Right cardiac atrium (tissue), 5 donors: Measurements from ENCODE around the gene NRCAM. TPM values are rescaled to one million over a fixed set of nuclear protein-coding genes. Genes with fewer than 3 reads are reported as not detected.

Source experiments
- ATAC-seq, 2 donors: fragments of 200-7000 bp; cut with Tn5 transposase; one replicate each; pipeline versions ENCODE4 v1.8.0 to v1.9.1; 2020; ENCODE audit warnings: moderate library complexity in 2 of 2, mild to moderate bottlenecking in 1 of 2
- DNase-seq, 3 donors: peaks; one replicate each; pipeline ENCODE4 v3.0.0-alpha.2; 2020
- H3K27ac ChIP-seq: one replicate; pipeline ENCODE4 v1.5.1; 2013; ENCODE audit warnings: mild to moderate bottlenecking, low read length, control low read depth, moderate library complexity
- H3K27me3 ChIP-seq: one replicate; pipeline ENCODE4 v1.6.1; 2013; ENCODE audit not compliant: control insufficient read depth, insufficient read depth
- H3K4me1 ChIP-seq: one replicate; pipeline ENCODE4 v1.6.1; 2013; ENCODE audit warnings: low read length; ENCODE audit not compliant: control insufficient read depth, insufficient read depth
- H3K4me3 ChIP-seq: one replicate; pipeline ENCODE4 v1.5.1; 2013; ENCODE audit warnings: low read length, control low read depth
- H3K9me3 ChIP-seq: one replicate; pipeline ENCODE4 v1.6.1; 2013; ENCODE audit warnings: low read length; ENCODE audit not compliant: control insufficient read depth
- WGBS: extraction: QIAGEN DNeasy Blood & Tissue Kit; methylation state at CpG from one replicate; pipeline ENCODE4 v1.1.7; 2013; 5-methylcytosine and 5-hydroxymethylcytosine counted together
- intact Hi-C, 4 donors: fragments of 100-400 bp; cut with DNase I; formaldehyde crosslinking; loops; one replicate each; pipeline versions ENCODE4 v1.11.0 to v1.14.0; 2022 to 2023
- polyA plus RNA-seq: library from polyadenylated mRNA; stranded (reverse); fragments of 200-250 nt; gene quantifications from one replicate; pipeline ENCODE4 v1.2.3, GENCODE V29; 2013
- total RNA-seq, 4 donors: library from RNA; stranded (reverse); fragmentation: NEBNext Ultra II Directional; extraction: Animal tissue kit (Norgen Biotek cat#: 25700); gene quantifications; one replicate each; pipeline ENCODE4 v1.2.1, GENCODE V29; 2021
- donor health status: healthy with polysubstance abuse.
- donor health status: DM: no; HTN: yes; CAD: no.
- donor health status: DM: no; HTN: no; CAD: no.
- donor health status: DM: no; HTN: yes; CAD: no; lungs with severe emphysema.
- donor health status: DM: yes; HTN: yes; CAD: no.

Gene NRCAM
- total and polyA plus RNA-seq, 5 donors: 0.59 to 1.3 (median 1.1) TPM

- intact Hi-C loops: no loop called here
- no peak overlapping the region for H3K4me3 ChIP-seq
- no peak overlapping the region for H3K27ac ChIP-seq
- H3K4me1 ChIP-seq: no peaks in the 10 kb centered on the region
- no peaks in the 10 kb centered on the region for H3K9me3 ChIP-seq
- peaks cover 2% of the 10 kb centered on the region for H3K27me3 ChIP-seq
- DNase-seq (no peak), ATAC-seq (no peak)
Measured at GRCh38 chr7:108413337-108413736, 42.9 kb downstream of the NRCAM start.

GRCh38 chr7:108409146-108409545 is 47.1 kb downstream of the NRCAM start:
- DNase-seq (no peak), ATAC-seq (no peak)
- WGBS: 85% methylated on average over 6 of the region's 6 CpGs
- Histone ChIP-seq H3K27me3 (no peaks in the 10 kb centered on the region), H3K4me1 (no peaks in the 10 kb centered on the region), H3K27ac (no peak overlapping the region), H3K4me3 (no peak overlapping the region), H3K9me3 (no peaks in the 10 kb centered on the region)
- intact Hi-C loops: no loop called here

- ATAC-seq (no peak), DNase-seq (no peak)
- no peaks in the 10 kb centered on the region for H3K4me1 ChIP-seq
- no peak overlapping the region for H3K27ac ChIP-seq
- no peaks in the 10 kb centered on the region for H3K27me3 ChIP-seq
- no peaks in the 10 kb centered on the region for H3K9me3 ChIP-seq
- intact Hi-C loops: no loop called here
- 66% methylated on average over 7 of the region's 7 CpGs for WGBS
- no peak overlapping the region for H3K4me3 ChIP-seq
Measured at GRCh38 chr7:108408296-108408991, 47.8 kb downstream of the NRCAM start.

GRCh38 chr7:108407676-108408075 is 48.6 kb downstream of the NRCAM start:
- H3K9me3 ChIP-seq: no peaks in the 10 kb centered on the region
- no peak for ATAC-seq

GRCh38 chr7:108406222-108406890 is 49.9 kb downstream of the NRCAM start:
- Histone ChIP-seq H3K27me3 (no peaks in the 10 kb centered on the region), H3K27ac (no peak overlapping the region), H3K4me3 (no peak overlapping the region), H3K4me1 (no peaks in the 10 kb centered on the region), H3K9me3 (no peaks in the 10 kb centered on the region)
- WGBS: 92% methylated on average over 1 of the region's 1 CpG
- intact Hi-C loops: no loop called here
- peak in 1 of 2 donors; percentile 41 for ATAC-seq
- DNase-seq: no peak

More at GRCh38 chr7:108407676-108408075, 48.6 kb downstream of the NRCAM start:
- no peak for DNase-seq
- Histone ChIP-seq H3K27me3 (no peaks in the 10 kb centered on the region), H3K4me1 (no peaks in the 10 kb centered on the region), H3K4me3 (no peak overlapping the region), H3K27ac (no peak overlapping the region)
- intact Hi-C loops: no loop called here
- WGBS: 93% methylated on average over 2 of the region's 2 CpGs

GRCh38 chr7:108404509-108405420 is 51.5 kb downstream of the NRCAM start:
- no peak overlapping the region for H3K27ac ChIP-seq

GRCh38 chr7:108403597-108404217 is 52.5 kb downstream of the NRCAM start:
- H3K27ac ChIP-seq: no peak overlapping the region
- DNase-seq: no peak
- 87% methylated on average over 9 of the region's 9 CpGs for WGBS
- H3K4me3 ChIP-seq: no peak overlapping the region
- no peaks in the 10 kb centered on the region for H3K4me1 ChIP-seq
- intact Hi-C loops: no loop called here
- H3K9me3 ChIP-seq: no peaks in the 10 kb centered on the region
- H3K27me3 ChIP-seq: no peaks in the 10 kb centered on the region
- no peak for ATAC-seq

More at GRCh38 chr7:108404509-108405420, 51.5 kb downstream of the NRCAM start:
- Histone ChIP-seq H3K4me3 (no peak overlapping the region), H3K27me3 (no peaks in the 10 kb centered on the region), H3K9me3 (no peaks in the 10 kb centered on the region), H3K4me1 (no peaks in the 10 kb centered on the region)
- ATAC-seq: no peak
- no peak for DNase-seq
- intact Hi-C loops: no loop called here
- 84% methylated on average over 11 of the region's 11 CpGs for WGBS

- Histone ChIP-seq H3K4me3 (no peak overlapping the region), H3K27me3 (no peaks in the 10 kb centered on the region), H3K27ac (no peak overlapping the region), H3K4me1 (no peaks in the 10 kb centered on the region), H3K9me3 (no peaks in the 10 kb centered on the region)
- 23% methylated on average over 2 of the region's 2 CpGs for WGBS
- DNase-seq: peak in 1 of 3 donors; percentile 25
- intact Hi-C loops: no loop called here
- peak in 1 of 2 donors; percentile 74 for ATAC-seq
Measured at GRCh38 chr7:108402865-108403264, 53.4 kb downstream of the NRCAM start.

- 89% methylated on average over 9 of the region's 9 CpGs for WGBS
- H3K27ac ChIP-seq: no peak overlapping the region
- intact Hi-C loops: no loop called here
- no peaks in the 10 kb centered on the region for H3K4me1 ChIP-seq
- H3K4me3 ChIP-seq: no peak overlapping the region
- no peaks in the 10 kb centered on the region for H3K27me3 ChIP-seq
- no peak for ATAC-seq
- no peaks in the 10 kb centered on the region for H3K9me3 ChIP-seq
- no peak for DNase-seq
Measured at GRCh38 chr7:108396080-108396479, 60.2 kb downstream of the NRCAM start.

- Histone ChIP-seq H3K9me3 (no peaks in the 10 kb centered on the region), H3K4me3 (no peak overlapping the region), H3K27me3 (no peaks in the 10 kb centered on the region), H3K4me1 (no peaks in the 10 kb centered on the region), H3K27ac (no peak overlapping the region)
- ATAC-seq (no peak), DNase-seq (no peak)
- intact Hi-C loops: no loop called here
Measured at GRCh38 chr7:108395426-108395825, 60.8 kb downstream of the NRCAM start.
